ENCODE data around the gene RBM8A. TPM values are rescaled to one million over a fixed set of nuclear protein-coding genes. Genes with fewer than 3 reads are reported as not detected.

Gene RBM8A
- total and polyA plus RNA-seq, 12 donors = 34.5 to 151 (median 67.4) TPM

- intact Hi-C loops (cut with DNase I) = loop anchor here in 5 of 10 donors (5.0 kb wide), 1 partner anchor 41 kb away; the partner anchor contains the start of gene PEX11B (in 5 of the 5)
- Histone ChIP-seq H3K9me3 (no peaks in the 10 kb centered on the region), H3K4me1 (peaks cover 12 to 88% (median 80%) of the 10 kb centered on the region in 9 donors), H3K27me3 (peaks cover 0 to 9% (median 0%) of the 10 kb centered on the region in 7 donors), H3K4me3 (peak overlapping the region in 1 of 10 donors; percentile 77), H3K27ac (peak overlapping the region in 6 of 10 donors; percentile 95 to 100 (median 98)), H3K36me3 (peaks cover 0 to 8% (median 0%) of the 10 kb centered on the region in 9 donors)
- TF ChIP-seq, protein P1, sequence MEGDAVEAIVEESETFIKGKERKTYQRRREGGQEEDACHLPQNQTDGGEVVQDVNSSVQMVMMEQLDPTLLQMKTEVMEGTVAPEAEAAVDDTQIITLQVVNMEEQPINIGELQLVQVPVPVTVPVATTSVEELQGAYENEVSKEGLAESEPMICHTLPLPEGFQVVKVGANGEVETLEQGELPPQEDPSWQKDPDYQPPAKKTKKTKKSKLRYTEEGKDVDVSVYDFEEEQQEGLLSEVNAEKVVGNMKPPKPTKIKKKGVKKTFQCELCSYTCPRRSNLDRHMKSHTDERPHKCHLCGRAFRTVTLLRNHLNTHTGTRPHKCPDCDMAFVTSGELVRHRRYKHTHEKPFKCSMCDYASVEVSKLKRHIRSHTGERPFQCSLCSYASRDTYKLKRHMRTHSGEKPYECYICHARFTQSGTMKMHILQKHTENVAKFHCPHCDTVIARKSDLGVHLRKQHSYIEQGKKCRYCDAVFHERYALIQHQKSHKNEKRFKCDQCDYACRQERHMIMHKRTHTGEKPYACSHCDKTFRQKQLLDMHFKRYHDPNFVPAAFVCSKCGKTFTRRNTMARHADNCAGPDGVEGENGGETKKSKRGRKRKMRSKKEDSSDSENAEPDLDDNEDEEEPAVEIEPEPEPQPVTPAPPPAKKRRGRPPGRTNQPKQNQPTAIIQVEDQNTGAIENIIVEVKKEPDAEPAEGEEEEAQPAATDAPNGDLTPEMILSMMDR (IDR thresholded peaks at IDR 0.05) = no peak
- DNase-seq = no peak
- ATAC-seq = no peak
Observed at GRCh38 chr1:145958734-145959133, 31.4 kb upstream of the RBM8A start.

- H3K4me3 ChIP-seq = peak within 1 kb of the TSS; percentile 56 to 88 (median 68)
- peaks cover 0 to 12% (median 0%) of the 10 kb centered on the region in 9 donors for H3K36me3 ChIP-seq
- DNase-seq = peak; percentile 96 to 98
- no peaks in the 10 kb centered on the region for H3K9me3 ChIP-seq
- peaks cover 5 to 84% (median 74%) of the 10 kb centered on the region in 9 donors for H3K4me1 ChIP-seq
- intact Hi-C loops (cut with DNase I) = loop anchor here in 5 of 10 donors (1.0 to 5.0 kb wide), 3 partner anchors 30 to 40 kb away; partner anchors contain the start of genes PEX11B (in 5 of the 5) and RBM8A (in 2 of the 5)
- peaks cover 0 to 9% (median 0%) of the 10 kb centered on the region in 7 donors for H3K27me3 ChIP-seq
- ATAC-seq = peak; percentile 84 to 90 (median 88)
- H3K27ac ChIP-seq = peak within 1 kb of the TSS; percentile 92 to 100 (median 98)
- TF ChIP-seq, protein P1 (IDR thresholded peaks at IDR 0.05) = no peak
- WGBS, 2 donors = 0 to 1% methylated on average over 50 to 59 of the region's 60 CpGs
Observed at GRCh38 chr1:145957443-145958319, 30.4 kb upstream of the RBM8A start, which contains the start of gene LIX1L. Gene LIX1L (minus strand): TSS chr1:145958017. CDS start chr1:145957927, 90 bp downstream.

GRCh38 chr1:145956781-145957442, 29.6 kb upstream of the RBM8A start:
- 0 to 1% methylated on average over 3 of the region's 3 CpGs for WGBS, 2 donors
- peaks cover 0 to 9% (median 0%) of the 10 kb centered on the region in 7 donors for H3K27me3 ChIP-seq
- ATAC-seq (no peak), DNase-seq (peak in 1 of 2 donors; percentile 58)
- H3K27ac ChIP-seq = peak overlapping the region; percentile 92 to 100 (median 98)
- intact Hi-C loops (cut with DNase I) = loop anchor here in 5 of 10 donors (1.0 to 5.0 kb wide), 3 partner anchors 30 to 40 kb away; partner anchors contain the start of genes PEX11B (in 5 of the 5) and RBM8A (in 3 of the 5)
- H3K36me3 ChIP-seq = peaks cover 0 to 19% (median 0%) of the 10 kb centered on the region in 9 donors
- peaks cover 4 to 86% (median 67%) of the 10 kb centered on the region in 9 donors for H3K4me1 ChIP-seq
- peak overlapping the region; percentile 56 to 88 (median 68) for H3K4me3 ChIP-seq
- TF ChIP-seq, protein P1 (IDR thresholded peaks at IDR 0.05) = no peak
- no peaks in the 10 kb centered on the region for H3K9me3 ChIP-seq

- Histone ChIP-seq H3K27me3 (peaks cover 0 to 5% (median 0%) of the 10 kb centered on the region in 7 donors), H3K9me3 (no peaks in the 10 kb centered on the region), H3K36me3 (peaks cover 0 to 22% (median 0%) of the 10 kb centered on the region in 9 donors), H3K4me1 (peaks cover 0 to 86% (median 63%) of the 10 kb centered on the region in 9 donors), H3K27ac (peak overlapping the region in 9 of 10 donors; percentile 95 to 100 (median 99)), H3K4me3 (peak overlapping the region; percentile 56 to 88 (median 68))
- ATAC-seq (no peak), DNase-seq (no peak)
- TF ChIP-seq, protein P1 (IDR thresholded peaks at IDR 0.05) = no peak
- intact Hi-C loops (cut with DNase I) = loop anchor here in 5 of 10 donors (1.0 to 5.0 kb wide), 3 partner anchors 29 to 39 kb away; partner anchors contain the start of genes PEX11B (in 5 of the 5) and RBM8A (in 2 of the 5)
Observed at GRCh38 chr1:145956361-145956760, 29.1 kb upstream of the RBM8A start.
